GM21825 (cell line): ENCODE measurements around the gene SP4.

Experiments used
- ATAC-seq: cut with Tn5 transposase; IDR thresholded peaks from one replicate; pipeline ENCODE4 v1.9.1; 2021; ENCODE audit warnings: mild to moderate bottlenecking, moderate library complexity; ENCODE audit not compliant: unreplicated experiment

SP4 gene

GRCh38 chr7:21427871-21428658, at the start of gene SP4:
Gene SP4 (plus strand): TSS chr7:21428083. CDS start chr7:21428252, 169 bp downstream.
- peak; percentile 66 for ATAC-seq

GRCh38 chr7:21383227-21384220, 44.4 kb upstream of the SP4 start:
- ATAC-seq: peak; percentile 82

DNA sequence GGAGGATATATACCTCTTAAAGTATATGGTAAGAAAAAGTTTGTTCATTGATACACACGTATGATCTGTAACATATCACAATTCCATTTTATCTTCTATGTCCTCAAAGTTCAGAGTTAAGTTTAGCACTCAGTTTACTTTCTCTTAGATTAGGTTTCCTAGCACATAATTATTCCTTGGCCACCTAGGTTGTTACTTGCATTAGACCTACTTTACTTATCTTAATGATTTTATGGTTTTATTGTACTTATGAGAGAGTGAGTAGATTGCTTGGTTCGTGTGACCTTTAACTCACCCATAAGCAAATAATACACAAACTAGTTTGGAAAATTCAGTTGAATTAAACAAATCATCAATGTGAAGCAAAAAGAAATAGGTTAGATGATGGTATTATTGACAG, 33.9 kb upstream of the SP4 start:
- no peak for ATAC-seq

DNA sequence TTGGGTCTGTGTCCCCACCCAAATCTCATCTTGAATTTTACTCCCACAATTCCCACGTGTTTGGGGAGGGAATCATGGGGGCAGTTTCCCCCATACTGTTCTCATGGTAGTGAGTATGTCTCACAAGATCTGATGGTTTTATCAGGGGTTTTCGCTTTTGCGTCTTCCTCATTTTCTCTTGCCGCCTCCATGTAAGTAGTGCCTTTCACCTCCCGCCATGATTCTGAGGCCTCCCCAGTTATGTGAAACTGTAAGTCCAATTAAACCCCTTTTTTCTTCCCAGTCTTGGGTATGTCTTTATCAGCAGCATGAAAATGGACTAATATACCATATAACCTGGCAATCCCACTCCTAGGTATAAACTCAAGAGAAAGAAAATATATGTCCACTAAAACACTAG, 25.9 kb upstream of the SP4 start:
- ATAC-seq: no peak

DNA sequence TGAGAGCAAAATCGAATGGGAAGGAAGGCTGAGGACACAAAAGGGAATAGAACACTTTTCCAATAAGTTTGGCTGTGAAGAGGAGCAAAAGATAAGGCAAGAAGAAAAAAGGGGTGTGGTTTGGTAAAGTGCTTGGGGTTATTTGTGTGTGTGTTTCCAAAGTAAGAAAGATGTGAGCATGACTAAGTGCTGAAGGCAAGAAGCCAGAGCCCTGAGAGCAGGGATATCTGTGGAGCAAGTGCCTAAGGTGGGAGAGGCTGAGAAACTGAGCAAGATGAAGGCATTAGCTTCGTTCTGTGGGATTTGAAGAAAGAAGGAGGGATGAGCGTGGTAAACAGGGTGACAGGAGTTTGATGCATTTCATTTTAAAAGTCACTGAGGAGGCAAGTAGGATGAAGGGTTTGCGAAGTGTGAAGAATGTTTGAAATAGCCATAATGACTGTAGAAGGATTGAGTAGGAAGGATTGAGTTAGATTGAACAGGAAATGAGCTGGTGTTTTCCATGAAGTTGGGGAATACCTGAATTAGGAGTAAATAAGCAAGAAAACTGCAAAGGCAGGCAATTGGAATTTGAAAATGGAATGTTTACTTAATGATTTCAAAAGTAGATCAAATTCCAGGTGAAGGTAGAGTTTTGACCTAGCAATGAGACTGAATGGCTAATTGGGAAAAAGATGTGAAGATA, 19.9 kb upstream of the SP4 start:
- no peak for ATAC-seq

DNA sequence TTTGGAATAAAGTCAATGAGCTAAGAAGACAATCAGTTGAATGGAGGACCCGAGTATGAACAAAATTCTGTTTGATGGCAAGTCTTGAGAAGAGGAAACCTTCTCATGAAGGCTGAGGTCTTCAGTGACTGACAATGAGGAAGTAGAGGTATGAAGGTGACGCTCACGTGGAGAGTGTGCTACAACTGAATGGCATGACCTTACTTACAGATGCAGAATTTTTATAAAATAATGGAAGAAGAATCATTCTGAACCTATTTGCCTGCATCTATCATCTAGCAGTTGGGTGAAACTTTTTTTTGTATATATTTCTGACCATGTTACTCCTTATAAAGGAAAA, 19.4 kb upstream of the SP4 start:
- ATAC-seq: no peak

DNA sequence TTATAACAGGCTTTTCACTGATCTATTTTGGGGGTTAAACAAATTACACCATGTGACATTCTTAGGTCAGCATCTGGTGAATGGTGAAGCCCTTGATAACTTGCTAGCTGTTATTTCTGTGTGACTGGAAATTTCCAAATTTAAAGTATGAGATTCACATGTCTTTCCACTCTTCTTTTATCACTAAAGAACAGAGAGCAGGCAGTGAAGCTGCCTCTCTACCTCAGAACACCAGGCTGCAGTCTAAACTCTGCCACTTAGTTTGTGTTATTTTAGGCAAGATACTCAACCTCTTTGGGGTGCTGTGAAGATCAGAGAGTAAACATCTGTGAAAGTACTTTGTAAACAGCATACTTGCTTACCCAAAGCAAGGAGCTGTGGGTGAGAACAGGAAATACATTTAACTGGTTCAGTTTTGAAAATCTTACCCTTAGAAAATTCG, 15.5 kb upstream of the SP4 start:
- ATAC-seq: peak; percentile 50

- no peak for ATAC-seq
Observed at GRCh38 chr7:21412957-21413356, 14.9 kb upstream of the SP4 start.

DNA sequence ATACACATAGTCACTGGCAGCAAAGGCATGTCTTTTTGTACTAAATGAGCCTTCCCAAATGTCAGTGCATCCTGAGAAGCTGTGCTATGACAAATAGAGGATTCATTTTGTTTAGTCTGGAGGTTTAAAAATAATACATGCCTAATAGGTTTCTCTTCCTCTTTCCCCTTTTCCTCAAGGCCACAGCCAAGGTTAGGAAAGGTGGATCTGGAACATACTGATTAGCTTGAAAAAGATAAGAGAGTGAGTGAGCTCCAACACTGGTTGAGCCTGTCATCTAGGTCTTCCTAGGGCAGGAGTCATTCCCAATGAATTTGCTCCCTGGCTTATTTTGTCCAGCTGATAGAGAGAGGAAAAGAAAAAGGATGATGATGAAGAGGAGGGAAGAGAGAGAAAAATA, 14.4 kb upstream of the SP4 start:
- no peak for ATAC-seq

GRCh38 chr7:21414795-21415393, 13.0 kb upstream of the SP4 start:
- ATAC-seq: no peak

- ATAC-seq: no peak
Observed at GRCh38 chr7:21417647-21418046, 10.2 kb upstream of the SP4 start.

DNA sequence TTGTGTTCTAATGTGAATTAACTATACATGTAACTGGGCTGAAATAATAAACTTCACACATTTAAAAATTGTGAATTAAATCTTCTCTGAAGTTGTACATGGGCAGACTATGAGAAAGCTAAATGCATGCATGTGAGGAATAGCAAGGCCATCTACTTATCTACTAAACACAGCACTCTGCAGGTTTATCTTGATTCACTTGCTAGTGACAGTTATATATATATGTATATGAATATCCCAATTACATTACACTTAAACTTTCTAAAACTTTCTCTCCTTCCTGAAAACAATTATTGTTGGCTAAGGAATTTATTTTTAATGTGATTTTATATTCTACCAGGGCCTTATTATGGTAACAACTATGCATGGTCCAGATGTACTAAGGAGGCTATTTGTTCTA, 5.1 kb upstream of the SP4 start:
- no peak for ATAC-seq

GRCh38 chr7:21425290-21425689, 2.6 kb upstream of the SP4 start:
- no peak for ATAC-seq

DNA sequence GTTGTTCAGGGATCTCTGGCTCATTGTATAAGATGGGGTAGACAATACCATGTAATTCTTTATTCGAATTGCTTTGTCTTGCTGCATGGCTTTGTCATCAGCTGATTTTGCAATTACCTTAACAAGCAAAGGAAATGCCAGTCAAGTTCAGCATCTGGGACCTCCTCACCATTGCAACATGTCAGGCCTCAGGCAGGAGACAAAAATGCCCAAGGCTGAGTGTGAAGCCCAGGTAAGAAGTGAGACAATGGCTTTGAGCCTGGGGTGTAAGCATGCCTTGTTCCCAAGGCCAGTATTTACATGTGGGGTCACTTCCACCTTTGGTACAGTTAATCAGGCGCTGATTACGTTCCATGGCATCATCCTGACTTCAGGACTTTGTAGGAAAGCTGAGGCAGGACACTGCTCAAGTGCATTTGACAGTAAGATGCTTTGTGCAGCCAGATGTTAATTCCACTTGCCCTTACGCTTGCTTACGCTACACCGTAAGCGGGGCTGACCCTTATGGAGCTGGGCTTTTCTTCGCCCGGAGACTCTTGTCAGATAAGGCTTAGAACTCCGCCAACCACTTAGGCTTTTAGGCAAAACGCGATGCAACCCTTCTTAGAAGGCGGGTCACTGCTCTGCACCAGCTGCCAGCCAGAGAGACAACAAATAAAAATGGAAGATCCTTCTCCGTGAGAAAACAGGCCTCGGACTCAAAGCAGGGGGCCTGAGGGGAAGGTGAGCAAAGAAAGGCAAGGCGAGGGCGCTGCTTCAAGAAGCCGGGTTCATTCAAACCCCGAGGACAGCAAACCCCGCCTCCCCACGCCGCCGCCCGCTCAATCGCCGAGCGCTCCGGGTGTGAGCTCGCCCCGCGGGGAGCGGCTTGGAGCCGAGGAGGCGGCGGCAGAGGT, 1.3 kb upstream of the SP4 start:
- no peak for ATAC-seq

- ATAC-seq: peak; percentile 86
Observed at GRCh38 chr7:21427182-21427870, 557 bp upstream of the SP4 start.

DNA sequence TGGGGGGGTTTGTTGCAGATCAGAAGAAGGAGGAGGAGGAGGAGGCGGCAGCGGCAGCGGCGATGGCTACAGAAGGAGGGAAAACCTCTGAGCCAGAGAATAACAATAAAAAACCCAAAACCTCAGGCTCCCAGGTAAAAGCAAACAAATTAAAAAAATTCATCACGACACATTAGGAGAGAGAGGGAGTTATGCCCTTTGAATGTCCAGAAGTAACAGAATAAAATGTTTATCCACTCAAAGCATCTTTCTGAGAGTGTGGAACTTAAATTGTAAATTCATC, 717 bp downstream of the SP4 start:
- no peak for ATAC-seq

- no peak for ATAC-seq
Observed at GRCh38 chr7:21429021-21429420, 1.1 kb downstream of the SP4 start.

GRCh38 chr7:21429786-21430574, 2.1 kb downstream of the SP4 start:
- ATAC-seq: no peak

DNA sequence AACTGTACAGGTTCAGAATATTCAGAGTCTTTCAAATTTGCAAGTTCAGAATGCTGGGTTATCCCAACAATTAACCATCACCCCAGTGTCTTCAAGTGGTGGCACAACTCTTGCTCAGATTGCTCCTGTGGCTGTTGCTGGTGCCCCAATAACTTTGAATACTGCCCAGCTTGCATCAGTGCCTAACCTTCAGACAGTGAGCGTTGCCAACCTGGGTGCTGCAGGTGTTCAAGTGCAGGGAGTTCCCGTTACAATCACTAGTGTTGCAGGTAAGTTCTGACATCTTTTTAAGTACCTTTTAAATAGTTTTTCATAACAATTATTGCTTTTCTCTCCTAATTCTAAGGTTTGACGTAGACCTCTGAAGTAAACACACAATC, 2.7 kb downstream of the SP4 start:
- ATAC-seq: no peak
